Nephron (organoid): ENCODE data around the gene AK9.
A peak's percentile ranks its signal among the peaks of the same experiment; 100 is the strongest.

Source experiments
- H3K27ac Mint-ChIP-seq, 3 experiments: 2 replicates each; pipeline ENCODE4 v1.8.0; 2020; ENCODE audit warnings: mixed read lengths in 3 of 3, mild to moderate bottlenecking in 2 of 3, moderate library complexity in 1 of 3
- H3K27me3 Mint-ChIP-seq: 2 replicates; pipeline ENCODE4 v1.8.0; 2021; ENCODE audit warnings: low read depth, mild to moderate bottlenecking, moderate library complexity, mixed read lengths
- H3K36me3 Mint-ChIP-seq: 2 replicates; pipeline ENCODE4 v1.8.0; 2020; ENCODE audit warnings: low read depth, mixed read lengths
- H3K4me1 Mint-ChIP-seq: 2 replicates; pipeline ENCODE4 v1.8.0; 2020; ENCODE audit warnings: mixed read lengths
- H3K4me3 Mint-ChIP-seq, 3 experiments: 2 replicates each; pipeline ENCODE4 v1.8.0; 2020; ENCODE audit warnings: mild to moderate bottlenecking in 3 of 3, mixed read lengths in 3 of 3, moderate library complexity in 2 of 3
- H3K9me3 Mint-ChIP-seq: 2 replicates; pipeline ENCODE4 v1.8.0; 2020; ENCODE audit warnings: mixed read lengths
- TF ChIP-seq, protein P1 (sequence below), 3 experiments: fragments of 200-600 bp; sonication (generic); IDR thresholded peaks; one replicate each; pipeline ENCODE4 v1.5.0; 2021; ENCODE audit warnings: antibody characterized with exemption in 3 of 3; ENCODE audit not compliant: unreplicated experiment in 3 of 3

AK9 gene

DNA sequence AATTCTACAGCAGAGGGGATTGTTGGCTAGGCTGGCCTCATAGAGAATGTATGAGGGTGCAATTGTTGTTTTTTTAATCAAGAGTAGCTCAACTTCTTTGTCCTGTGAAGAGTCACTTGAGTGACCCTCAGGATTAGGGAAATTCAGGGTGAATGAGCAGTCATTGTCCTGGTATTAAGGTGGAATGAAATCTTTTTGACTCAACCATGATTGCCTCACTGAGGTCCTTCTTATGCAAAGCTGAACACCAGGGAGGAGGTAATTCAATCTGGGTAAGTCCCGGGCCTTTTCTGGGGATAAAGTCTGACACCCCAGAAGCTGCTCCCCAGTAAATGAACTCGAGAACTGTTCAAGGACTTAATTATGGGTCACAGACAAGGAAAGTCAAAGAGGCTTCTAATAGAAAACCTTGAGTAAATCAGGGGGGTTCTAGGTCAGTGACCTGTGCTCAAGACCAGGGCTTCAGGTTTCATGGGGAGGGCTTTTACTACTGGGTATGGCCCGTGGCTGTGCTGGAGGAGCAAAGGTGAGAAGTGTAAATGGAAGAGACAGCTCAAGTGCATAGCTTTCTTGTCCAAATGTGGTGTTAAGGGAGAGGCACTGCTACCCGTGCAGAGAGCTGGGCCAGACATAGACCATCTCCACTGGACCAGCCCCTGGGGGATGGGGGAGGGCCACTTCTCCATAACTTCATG lies 182.7 kb downstream of the AK9 start:
- Mint-ChIP-seq H3K9me3 (no peaks in the 10 kb centered on the region), H3K4me3 (no peak overlapping the region), H3K27ac (peak overlapping the region; percentile 44 to 76 (median 71)), H3K27me3 (no peaks in the 10 kb centered on the region), H3K36me3 (no peaks in the 10 kb centered on the region), H3K4me1 (peaks cover 38% of the 10 kb centered on the region)
- TF ChIP-seq, protein P1, sequence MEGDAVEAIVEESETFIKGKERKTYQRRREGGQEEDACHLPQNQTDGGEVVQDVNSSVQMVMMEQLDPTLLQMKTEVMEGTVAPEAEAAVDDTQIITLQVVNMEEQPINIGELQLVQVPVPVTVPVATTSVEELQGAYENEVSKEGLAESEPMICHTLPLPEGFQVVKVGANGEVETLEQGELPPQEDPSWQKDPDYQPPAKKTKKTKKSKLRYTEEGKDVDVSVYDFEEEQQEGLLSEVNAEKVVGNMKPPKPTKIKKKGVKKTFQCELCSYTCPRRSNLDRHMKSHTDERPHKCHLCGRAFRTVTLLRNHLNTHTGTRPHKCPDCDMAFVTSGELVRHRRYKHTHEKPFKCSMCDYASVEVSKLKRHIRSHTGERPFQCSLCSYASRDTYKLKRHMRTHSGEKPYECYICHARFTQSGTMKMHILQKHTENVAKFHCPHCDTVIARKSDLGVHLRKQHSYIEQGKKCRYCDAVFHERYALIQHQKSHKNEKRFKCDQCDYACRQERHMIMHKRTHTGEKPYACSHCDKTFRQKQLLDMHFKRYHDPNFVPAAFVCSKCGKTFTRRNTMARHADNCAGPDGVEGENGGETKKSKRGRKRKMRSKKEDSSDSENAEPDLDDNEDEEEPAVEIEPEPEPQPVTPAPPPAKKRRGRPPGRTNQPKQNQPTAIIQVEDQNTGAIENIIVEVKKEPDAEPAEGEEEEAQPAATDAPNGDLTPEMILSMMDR (IDR thresholded peaks at IDR 0.05; ENCODE audit: unreplicated experiment in 3 of 3) = no peak

DNA sequence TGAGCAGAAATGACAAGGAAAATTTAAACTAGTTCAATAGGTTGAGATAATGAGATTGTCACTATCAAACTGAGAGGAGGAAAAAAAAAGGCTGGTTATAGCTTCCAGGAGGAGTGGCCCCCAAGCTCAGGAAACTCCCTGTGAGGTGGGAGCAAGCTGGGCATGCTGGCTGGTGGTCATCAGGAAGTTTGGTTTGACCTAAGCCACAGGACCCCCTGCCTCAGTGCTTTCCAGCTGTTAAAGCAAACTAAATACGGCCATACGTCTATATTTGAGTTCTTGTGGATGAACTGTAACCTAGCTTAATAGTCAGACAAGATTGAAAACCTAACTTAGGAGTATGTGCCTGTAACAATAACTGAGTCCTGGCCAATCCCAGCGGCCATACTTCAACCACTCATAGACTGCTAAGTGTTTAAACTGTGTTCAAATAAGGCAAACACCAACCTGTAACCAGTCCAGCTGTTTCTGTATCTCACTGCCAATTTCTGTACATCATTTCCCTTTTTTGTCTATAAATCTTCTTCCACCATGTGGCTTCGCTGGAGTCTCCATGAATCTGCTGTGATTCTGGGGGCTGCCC lies 183.4 kb downstream of the AK9 start:
- Mint-ChIP-seq H3K27ac (peak overlapping the region; percentile 44 to 76 (median 71)), H3K36me3 (no peaks in the 10 kb centered on the region), H3K4me1 (peaks cover 40% of the 10 kb centered on the region), H3K9me3 (no peaks in the 10 kb centered on the region), H3K27me3 (no peaks in the 10 kb centered on the region), H3K4me3 (no peak overlapping the region)
- TF ChIP-seq, protein P1 (IDR thresholded peaks at IDR 0.05; ENCODE audit: unreplicated experiment in 3 of 3) = no peak

GRCh38 chr6:109506841-109507240 lies 184.2 kb downstream of the AK9 start:
- Mint-ChIP-seq H3K4me1 (peaks cover 32% of the 10 kb centered on the region), H3K36me3 (no peaks in the 10 kb centered on the region), H3K27ac (peak overlapping the region; percentile 5 to 76 (median 71)), H3K27me3 (no peaks in the 10 kb centered on the region), H3K9me3 (no peaks in the 10 kb centered on the region), H3K4me3 (no peak overlapping the region)
- TF ChIP-seq, protein P1 (IDR thresholded peaks at IDR 0.05; ENCODE audit: unreplicated experiment in 3 of 3) = no peak

DNA sequence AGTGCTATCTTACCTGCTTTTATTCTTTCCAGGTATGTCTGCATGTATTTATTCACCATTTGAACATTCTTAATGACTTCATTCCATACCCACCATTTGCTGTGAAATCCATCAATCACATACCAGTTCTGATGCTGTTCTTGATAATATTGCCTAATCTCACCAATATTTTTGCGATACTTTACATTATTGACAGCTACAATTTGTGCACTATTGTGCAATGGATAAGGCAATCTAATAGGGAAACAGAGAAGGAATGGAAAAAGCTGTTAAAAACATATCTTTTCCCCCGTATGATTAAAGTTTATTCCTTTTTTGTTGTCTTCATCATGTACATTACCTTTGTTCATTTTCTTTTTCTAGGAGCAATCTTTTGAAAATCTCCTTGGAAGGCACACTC lies 184.7 kb downstream of the AK9 start:
- H3K9me3 Mint-ChIP-seq = no peaks in the 10 kb centered on the region
- H3K36me3 Mint-ChIP-seq = no peaks in the 10 kb centered on the region
- TF ChIP-seq, protein P1 (IDR thresholded peaks at IDR 0.05; ENCODE audit: unreplicated experiment in 3 of 3) = no peak
- H3K27me3 Mint-ChIP-seq = no peaks in the 10 kb centered on the region
- peaks cover 30% of the 10 kb centered on the region for H3K4me1 Mint-ChIP-seq
- peak overlapping the region in 2 of 3 experiments; percentile 71 to 76 for H3K27ac Mint-ChIP-seq
- H3K4me3 Mint-ChIP-seq = no peak overlapping the region

- Mint-ChIP-seq H3K4me1 (peaks cover 32% of the 10 kb centered on the region), H3K4me3 (no peak overlapping the region), H3K9me3 (no peaks in the 10 kb centered on the region), H3K36me3 (no peaks in the 10 kb centered on the region), H3K27me3 (no peaks in the 10 kb centered on the region), H3K27ac (no peak overlapping the region)
- TF ChIP-seq, protein P1 (IDR thresholded peaks at IDR 0.05; ENCODE audit: unreplicated experiment in 3 of 3) = no peak
These were observed 187.4 kb downstream of the AK9 start for GRCh38 chr6:109503327-109504224.
